Right hindlimb (tissue), 1 donor: ENCODE data around the gene USP25.

Source experiments
- DNase-seq: peaks from one replicate; pipeline ENCODE4 v3.0.0-alpha.2; 2018

USP25 gene

GRCh38 chr21:15768045-15768601 is 38.3 kb downstream of the USP25 start:
- DNase-seq: no peak

- no peak for DNase-seq
Observed at GRCh38 chr21:15768853-15769252, 39.1 kb downstream of the USP25 start.

DNA sequence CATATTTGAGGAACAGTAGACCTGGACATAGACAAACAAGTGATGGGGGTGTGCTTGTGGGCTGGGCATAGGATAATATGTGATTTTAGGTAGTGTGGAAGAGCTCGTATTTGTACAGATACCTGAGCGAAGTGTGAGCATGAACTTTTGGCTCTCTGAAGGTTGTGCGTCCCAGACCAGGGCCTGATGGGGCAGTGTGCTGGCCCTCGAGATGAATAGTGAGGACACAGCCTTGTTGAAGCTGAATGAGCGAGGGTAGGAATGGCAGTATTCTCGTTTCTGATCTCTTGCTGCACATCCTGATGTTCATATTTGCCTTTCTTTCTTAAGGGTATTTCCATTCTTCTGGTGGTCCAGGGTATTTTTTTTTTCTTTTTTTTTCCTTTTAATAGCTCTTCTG is 41.5 kb downstream of the USP25 start:
- DNase-seq: no peak

- DNase-seq: no peak
Observed at GRCh38 chr21:15772654-15773053, 42.9 kb downstream of the USP25 start.

DNA sequence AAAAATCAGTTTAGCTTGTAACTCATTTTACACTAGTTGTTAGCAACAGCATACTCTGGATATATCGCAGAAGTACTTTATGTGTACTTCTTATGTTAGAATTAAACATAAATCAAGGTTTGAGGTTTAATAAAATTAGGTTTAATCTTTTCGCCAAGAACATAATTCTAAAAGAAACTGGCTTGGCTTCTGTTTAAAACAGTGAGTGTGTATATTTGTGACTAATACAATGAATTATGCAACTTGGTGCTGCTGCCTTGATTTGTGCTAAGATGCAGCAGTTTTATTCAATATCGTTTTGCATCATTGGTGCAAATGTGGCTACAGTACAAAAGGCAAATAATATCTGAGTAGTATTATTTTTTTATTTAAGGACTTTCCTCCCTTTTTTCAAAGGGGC is 44.8 kb downstream of the USP25 start:
- DNase-seq: no peak

DNA sequence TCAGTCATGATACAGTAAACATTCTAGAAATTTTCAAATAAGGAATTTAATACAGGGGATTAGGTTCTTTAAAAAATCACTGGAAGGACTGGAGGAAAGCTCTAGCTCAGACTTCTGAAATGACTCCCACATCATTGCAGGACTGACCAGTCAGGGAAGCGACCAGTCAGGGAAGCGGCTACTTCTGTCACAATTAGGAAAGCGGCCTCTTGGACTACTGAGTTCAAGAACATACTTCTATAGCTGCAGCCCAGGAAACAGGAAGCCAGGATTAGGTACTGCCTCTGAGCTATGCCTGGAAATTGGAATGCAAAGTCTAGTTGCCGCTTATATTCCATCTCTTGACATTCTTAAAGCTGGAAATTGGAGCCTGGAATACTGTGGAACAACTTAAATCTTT is 45.5 kb downstream of the USP25 start:
- DNase-seq: no peak

DNA sequence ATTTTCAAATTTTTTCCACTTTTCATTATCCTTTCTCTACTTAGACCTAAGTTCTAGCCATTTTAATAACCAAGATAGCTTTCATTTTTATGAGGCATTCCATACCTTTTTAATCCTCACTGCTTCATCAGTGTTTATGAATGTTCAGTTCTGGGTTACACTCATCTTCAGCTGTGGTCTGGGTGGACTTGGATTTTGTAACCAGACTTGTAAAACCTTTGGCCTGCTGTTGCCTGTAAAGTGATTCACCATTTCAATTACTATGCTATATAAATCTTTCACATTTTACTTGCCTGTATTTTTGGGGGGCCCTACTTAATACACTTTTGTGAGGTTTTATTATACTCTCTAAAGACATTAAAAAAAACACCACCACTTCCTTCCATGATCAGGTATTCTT is 46.2 kb downstream of the USP25 start:
- DNase-seq: no peak

GRCh38 chr21:15776818-15777217 is 47.0 kb downstream of the USP25 start:
- DNase-seq: no peak

DNA sequence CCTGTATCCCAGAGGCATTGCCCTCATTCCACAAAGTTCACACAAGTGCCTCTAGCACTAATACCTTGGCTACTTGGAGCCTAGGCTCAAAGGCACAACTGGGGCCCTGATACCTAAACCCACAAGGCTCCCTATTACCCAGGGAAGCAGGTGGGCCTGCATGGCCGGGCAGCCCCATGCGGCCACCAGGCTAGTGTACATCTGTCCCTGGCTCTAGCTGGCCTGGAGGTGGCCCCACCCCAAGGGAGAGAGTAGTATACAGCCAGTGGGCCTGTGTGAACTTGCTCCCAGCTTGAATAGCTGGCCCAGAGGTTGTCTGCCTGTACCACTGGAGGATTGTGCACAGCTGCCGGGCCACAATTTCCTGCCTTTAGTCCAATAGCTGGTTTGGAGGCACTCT is 52.2 kb downstream of the USP25 start:
- no peak for DNase-seq

- no peak for DNase-seq
Observed at GRCh38 chr21:15788847-15789523, 59.2 kb downstream of the USP25 start.

DNA sequence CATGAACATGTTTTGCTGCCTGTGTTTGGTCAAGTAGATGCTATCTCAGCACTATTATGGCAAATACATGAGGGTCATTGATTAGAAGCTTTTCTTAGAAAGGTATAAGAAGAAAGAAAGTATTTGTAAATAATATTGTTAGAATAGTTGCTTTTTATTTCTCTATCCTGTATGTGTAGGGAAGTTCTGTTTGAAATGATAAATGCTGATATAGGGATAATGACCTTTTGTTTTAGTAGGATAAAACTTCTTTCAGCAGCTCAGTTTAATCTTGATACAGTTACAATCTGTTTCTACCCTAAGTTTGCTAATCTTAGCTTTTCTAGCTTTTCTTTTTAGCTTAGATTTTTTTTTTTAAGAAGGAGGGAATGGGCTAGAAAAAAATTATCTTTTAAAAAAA is 63.3 kb downstream of the USP25 start:
- no peak for DNase-seq

GRCh38 chr21:15793550-15794235 is 63.9 kb downstream of the USP25 start:
- DNase-seq: no peak

DNA sequence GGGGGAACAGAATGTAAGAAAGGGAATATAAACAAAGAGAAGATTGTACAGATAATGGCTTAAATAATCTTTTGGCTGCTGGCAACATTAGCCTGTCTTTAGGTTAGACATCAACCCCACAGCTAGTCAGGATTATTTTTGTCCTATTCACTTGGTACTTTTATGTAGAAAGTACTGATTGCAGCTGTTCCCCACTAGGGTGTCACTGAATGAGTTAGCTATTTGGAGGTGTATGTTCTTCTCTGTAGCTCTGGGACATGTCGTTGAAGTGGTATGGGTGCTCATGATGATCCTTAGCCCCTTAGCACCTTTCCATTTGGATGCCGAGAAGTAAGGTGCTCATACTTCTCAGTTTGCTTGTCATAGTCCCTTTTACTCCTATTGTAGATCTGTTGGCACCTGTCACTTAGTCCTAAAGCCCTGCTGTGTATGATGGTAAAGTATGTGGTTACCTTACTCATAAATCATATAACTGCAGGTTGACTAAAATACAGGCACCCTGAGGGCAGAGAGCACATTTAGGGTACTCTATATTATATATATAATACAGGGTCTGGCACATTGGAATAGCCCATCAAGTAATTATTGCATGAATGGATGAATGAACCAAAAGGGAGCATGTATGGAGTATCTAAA is 64.6 kb downstream of the USP25 start:
- no peak for DNase-seq

DNA sequence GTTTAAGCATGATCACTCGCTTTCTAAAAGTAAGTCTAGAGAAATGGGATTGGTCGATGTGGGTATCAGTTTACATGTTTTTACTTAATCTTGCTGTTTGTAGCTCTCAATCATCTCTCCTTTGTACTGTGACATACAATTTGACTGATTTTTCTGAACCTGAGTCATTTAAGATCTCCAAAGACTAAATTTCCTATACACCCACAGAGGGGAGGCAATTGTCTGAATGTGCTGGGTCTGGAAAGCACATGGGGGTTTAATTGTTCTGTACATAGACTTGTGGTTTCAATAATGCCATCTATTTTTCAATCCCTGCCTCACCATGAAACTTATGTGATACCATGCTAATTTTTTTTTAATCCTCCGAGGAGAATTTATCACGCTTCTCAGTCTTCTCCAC is 65.8 kb downstream of the USP25 start:
- no peak for DNase-seq

GRCh38 chr21:15797577-15798363 is 68.0 kb downstream of the USP25 start:
- no peak for DNase-seq

DNA sequence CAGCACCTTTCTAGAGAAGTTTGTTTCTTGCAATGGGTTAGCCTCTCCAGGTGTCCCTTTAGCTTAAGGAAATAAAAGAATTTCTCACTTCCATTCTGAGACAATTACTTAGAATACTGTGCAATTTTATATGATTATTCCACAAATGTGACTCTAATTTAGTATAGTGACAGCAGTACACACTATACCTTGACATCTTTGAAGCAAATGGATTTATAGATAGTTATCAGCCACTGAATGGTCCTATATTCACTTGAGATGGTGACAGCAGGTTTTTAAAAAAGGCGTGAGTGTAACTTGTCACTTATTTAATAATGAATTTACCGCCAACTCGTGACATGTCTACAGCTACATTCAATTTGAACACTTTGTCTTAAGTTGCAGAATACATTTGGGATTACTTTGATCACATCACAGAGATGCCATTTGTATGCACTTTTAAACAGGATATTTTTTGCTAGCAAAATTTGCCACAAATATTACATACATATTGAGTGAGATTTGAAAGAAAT is 71.6 kb downstream of the USP25 start:
- no peak for DNase-seq

GRCh38 chr21:15804247-15805005 is 74.6 kb downstream of the USP25 start:
- no peak for DNase-seq

- no peak for DNase-seq
Observed at GRCh38 chr21:15809065-15809464, 79.3 kb downstream of the USP25 start.

DNA sequence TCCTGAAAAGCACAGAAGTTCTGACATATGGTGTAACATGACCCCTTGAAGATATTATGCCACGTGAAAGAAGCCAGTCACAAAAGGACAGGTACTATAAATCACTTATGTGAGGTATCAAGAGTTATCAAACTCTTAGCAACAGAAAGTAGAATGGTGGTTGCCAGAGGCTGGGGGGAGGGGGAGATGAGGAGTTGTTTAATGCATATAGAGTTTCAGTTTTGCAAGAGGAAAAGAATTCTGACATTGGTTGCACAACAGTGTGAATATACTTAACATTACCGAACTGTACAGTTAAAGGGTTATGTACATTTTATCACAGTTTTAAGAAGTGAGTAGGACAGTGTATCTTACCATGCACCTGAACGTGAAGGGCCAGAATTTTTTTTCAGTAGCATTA is 80.0 kb downstream of the USP25 start:
- no peak for DNase-seq

- no peak for DNase-seq
Observed at GRCh38 chr21:15815285-15815684, 85.5 kb downstream of the USP25 start.

- DNase-seq: no peak
Observed at GRCh38 chr21:15820327-15820726, 90.5 kb downstream of the USP25 start.

- no peak for DNase-seq
Observed at GRCh38 chr21:15820852-15821379, 91.1 kb downstream of the USP25 start.
